HG03378 (cell line): ENCODE data around the gene HCK.

Source experiments
- ATAC-seq: cut with Tn5 transposase; IDR thresholded peaks from one replicate; pipeline ENCODE4 v1.9.1; 2021; ENCODE audit warnings: mild to moderate bottlenecking, moderate library complexity; ENCODE audit not compliant: unreplicated experiment

Gene HCK

DNA sequence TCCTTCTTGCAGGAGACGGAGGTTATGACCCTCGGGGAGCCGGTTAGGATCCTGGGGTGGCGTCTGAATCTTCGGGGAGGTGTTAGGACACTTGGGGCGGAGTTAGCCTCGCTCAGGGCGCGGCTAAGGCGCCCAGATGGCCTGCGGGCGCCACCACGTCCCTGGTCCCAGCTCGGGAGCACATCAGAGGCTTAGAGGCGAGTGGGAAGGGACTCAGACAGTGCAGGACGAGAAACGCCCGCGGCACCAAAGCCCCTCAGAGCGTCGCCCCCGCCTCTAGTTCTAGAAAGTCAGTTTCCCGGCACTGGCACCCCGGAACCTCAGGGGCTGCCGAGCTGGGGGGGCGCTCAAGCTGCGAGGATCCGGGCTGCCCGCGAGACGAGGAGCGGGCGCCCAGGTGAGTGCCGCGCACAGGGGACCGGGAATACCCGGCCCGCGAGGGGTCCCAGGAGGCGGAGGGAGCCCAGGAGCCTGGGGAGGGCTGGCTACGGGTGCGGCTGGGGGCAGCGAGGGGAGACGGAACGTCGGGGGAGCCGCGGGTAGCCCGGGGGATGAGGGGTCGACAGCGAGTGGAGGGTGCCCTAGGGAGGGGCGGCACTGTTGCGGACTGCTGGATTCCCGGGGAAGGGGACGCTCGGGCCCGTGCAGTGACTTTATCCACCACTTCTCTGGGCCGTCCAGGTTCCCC lies at the start of gene HCK:
Gene HCK, plus strand, starts transcription at position 153 of the 688 bp plus-strand sequence.
- no peak for ATAC-seq

DNA sequence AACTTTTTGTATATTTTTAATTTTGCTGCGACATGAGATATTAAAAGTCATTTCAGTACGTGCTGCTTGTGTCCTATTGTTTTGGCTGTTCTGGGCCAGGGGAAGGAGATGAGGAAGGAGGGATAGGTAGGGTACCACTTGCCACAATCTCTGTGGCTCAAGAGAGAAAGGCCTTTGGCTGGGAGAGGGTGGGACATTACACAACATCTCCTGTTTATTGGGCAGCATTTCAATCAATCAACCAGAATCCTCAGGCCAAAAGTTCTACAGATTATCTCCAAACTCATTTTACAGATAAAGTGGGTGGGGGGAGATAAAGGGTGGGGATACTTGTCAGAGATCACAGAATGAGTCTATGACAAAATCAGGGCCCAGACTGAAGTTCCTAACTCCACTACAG lies 48.7 kb upstream of the HCK start:
- no peak for ATAC-seq

DNA sequence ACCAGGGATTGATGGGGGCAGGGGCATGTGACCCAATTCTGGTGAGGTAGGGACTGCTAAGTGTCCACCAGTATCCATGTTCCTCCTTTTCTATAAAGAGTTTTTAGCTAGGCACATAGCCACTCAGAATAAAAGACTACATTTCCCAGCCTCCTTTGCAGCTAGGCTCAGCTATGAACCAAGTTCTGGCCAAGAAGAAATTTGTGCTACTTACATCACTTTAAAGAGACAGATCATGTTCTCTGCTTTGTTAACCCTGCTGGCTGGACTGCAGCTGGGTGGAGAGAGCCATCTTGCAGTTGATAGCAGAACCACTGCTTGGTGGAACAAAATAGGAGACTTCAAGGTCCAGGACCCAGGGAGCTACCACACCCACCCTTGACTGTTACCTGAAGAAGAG lies 47.1 kb upstream of the HCK start:
- no peak for ATAC-seq

DNA sequence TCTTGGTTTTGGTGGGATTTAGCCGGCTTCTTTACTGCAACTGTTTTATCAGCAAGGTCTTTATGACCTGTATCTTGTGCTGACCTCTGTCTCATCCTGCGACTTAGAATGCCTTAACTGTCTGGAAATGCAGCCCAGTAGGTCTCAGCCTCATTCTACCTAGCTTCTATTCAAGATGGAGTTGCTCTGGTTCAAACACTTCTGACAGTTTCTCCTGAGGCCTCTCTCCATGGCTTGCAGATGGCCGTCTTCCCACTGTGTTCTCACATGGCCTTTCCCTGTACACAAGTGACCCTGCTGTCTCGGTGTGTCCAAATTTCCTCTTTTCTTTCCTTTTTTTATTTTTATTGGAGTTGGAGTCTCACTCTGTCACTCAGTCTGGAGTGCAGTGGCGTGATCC lies 46.0 kb upstream of the HCK start:
- ATAC-seq: no peak

DNA sequence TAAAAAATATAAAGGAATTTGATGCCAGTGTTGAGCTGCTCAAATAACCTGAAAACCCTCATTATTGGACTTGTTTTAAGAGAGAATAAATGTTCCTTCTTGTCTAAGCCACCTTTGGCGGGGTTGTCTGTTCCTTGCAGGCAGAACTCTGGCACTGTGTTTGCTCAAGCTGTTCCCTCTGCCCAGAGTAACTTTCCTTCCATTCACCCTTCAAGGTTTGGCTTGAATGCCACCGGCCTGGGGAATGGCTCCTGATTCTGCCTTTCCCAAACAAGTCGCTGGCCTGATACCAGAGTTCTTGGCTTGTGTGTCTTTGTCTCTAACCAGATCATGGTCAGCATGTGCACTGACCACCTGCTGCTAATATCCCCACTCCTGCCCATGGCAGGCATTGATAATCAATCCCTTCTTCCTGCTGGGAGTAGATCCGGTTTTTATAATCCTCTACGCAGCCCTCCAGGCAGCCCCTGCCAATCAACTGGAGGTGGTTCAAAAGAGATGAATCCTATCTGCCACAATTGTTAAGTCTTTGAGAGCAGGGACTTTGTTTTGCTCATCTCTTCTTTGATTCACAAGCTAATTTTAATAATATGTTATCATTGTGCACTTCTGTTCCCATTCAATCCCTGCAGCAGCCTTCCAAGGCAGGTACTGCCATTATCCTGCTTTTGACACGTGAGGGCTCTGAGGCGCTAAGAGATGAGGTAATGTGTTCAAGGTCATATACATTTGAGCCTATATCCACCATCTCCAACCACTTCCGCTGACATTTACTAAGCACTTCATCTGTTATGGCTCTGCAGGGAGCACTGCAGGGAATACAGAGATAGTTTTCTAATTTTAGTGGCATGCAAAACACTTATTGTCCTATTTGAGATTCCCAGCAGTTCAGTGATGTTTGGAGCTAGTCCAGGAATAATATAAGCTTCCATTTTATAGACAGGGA lies 44.9 kb upstream of the HCK start:
- ATAC-seq: no peak

DNA sequence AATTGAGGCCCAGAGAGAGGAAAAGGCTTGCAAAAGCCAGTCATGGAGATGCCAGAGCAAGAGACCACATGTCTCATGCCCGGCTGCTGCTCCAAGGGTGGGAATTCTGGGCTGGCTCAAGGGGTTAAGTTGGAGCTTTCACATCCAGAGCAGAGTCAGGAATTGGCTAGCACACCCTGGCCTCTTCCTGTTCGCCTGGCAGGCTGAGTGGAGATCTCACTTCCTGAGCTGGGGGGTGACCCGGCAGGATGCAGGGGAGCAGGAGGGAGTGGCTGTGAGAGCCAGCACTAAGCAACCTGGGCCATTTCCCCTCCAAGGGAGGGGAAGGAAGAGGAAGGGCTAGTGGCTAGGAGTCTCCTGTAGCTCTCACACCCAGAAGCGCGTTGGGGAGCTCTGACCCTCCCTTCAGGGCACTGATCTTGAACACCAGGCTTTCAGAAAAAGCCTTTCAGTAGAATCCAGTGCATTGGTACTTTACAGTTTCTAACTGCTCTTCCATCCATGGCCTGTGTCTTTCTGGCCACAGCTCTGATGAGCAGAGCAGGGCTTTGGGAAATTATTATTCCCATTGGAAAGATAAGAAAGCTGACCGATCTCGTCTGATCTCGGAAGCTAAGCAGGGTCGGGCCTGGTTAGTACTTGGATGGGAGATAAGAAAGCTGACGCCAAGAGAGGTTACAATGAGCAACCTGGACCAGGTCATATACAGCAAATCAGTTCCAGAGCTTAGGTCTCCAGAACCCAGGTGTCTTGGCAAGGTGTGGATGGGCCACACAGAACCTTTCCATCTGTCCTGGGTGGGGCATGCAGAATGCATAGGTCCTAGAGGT lies 44.0 kb upstream of the HCK start:
- no peak for ATAC-seq

DNA sequence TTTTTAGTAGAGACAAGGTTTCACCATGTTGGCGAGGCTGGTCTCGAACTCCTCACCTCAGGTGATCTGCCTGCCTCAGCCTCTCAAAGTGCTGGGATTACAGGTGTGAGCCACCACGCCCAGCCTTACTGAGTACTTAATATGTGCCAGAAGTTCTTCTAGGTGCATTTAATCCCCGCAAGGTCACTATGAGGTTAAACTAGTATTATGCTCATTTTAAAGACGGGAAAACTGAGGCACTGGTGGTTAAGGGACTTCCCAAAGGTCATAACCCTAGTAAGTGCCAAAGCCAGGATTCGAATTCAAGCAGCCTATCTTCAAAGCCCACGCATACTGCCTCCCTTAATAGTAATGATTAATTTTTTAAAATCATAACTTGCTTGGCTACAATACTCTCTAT lies 42.5 kb upstream of the HCK start:
- no peak for ATAC-seq

DNA sequence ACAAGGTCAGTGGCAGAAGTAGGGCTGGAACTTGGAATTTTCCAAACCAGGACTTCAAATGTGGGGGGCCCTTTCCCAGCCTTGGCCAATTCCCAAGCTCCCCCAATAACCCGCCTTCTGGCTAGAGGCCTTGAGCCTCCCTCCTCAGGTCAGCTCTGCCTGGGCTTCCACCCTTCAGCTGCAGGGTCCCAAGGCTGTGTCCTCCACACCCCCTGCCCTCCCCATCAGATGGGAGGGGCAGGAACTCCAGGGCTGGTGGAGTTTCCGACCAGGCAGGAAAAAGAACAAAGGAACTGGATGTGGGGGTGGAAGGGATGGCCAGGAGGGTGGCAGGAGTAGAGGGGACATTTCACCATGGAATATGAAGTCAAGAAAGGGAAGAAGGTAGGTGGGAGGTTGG lies 41.9 kb upstream of the HCK start, which contains the start of gene CCM2L:
Gene CCM2L, plus strand, starts transcription at position 338 of the 400 bp plus-strand sequence. Its CDS starts 17 bp downstream, at position 355.
- no peak for ATAC-seq

DNA sequence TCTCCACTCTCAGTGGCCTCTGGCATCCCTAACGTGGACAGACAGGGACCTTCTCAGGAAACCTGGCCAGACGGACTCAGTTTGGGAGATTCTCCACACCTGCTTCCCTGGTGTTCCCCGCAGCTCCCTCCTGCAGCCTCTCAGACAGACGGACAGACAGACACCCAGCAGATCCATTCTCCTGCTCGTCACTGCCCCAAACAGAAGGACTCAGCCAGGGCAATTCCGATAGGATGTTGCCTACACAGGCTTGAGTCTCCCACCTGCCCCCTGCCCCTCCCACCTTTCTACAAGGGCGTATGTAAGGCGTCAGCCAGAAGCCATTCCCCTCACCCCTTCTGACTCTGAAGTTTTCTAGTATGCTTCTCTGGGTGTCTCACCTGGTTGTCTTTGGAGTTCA lies 41.4 kb upstream of the HCK start:
- no peak for ATAC-seq

DNA sequence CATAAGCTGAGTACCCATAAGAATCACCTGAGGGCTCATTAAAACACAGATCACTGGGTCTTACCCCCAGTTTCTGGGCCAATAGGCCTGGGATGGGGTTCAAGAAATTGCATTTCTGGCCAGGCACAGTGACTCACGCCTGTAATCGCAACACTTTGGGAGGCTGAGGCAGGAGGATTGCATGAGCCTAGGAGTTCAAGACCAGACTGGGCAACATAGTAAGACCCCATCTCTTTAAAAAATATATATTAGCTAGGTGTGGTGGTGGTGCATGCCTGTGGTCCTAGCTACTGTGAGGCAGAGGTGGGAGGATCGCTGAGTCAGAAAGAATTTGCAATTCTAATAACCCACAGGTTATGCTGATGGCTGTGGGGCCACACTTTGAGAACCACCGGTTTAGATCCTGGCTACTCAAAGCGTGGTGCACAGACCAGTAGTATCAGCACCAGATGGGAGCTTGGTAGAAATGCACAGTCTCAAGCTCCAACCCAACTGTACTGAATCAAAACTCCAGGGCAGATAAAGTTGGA lies 39.8 kb upstream of the HCK start:
- no peak for ATAC-seq

DNA sequence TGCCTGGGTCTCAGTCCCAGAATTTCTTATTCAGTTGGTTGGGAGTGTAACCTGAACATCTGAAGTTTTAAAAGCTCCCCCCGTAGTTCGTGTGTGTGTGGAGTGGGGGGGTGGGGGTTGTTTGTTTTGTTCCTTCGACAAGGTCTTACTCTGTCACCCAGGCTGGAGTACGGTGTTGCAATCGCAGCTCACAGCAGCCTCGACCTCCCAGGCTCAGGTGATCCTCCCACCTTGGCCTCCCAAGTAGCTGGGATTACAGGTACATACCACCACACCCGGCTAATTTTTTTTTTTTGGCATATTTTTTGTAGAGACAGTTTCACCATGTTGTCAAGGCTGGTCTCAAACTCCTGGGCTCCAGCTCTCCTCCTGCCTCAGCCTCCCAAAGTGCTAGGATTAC lies 38.7 kb upstream of the HCK start:
- ATAC-seq: no peak

DNA sequence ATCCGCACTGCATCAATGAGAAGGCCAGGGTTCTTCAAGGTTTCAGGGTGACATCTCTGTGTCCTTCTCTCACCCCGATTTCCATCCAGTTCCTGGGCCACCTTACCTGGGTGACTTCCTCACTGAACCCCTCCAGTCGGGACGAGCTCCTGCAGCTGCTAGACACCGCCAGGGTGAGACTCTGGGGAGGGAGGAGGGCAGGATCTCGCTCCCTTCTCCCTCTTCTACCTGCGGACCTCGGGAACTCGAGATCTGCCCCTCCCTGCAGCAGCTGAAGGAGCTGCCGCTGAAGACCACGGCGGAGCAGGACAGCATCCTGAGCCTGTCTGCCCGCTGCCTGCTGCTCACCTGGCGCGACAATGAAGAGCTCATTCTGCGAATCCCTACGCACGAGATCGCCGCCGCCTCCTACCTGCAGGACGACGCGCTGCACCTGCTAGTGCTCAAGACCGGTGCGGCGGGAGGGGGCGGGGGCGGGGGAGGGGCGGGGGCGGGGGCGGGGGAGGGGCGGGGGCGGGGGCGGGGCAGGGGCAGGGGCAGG lies 34.3 kb upstream of the HCK start:
- ATAC-seq: no peak

DNA sequence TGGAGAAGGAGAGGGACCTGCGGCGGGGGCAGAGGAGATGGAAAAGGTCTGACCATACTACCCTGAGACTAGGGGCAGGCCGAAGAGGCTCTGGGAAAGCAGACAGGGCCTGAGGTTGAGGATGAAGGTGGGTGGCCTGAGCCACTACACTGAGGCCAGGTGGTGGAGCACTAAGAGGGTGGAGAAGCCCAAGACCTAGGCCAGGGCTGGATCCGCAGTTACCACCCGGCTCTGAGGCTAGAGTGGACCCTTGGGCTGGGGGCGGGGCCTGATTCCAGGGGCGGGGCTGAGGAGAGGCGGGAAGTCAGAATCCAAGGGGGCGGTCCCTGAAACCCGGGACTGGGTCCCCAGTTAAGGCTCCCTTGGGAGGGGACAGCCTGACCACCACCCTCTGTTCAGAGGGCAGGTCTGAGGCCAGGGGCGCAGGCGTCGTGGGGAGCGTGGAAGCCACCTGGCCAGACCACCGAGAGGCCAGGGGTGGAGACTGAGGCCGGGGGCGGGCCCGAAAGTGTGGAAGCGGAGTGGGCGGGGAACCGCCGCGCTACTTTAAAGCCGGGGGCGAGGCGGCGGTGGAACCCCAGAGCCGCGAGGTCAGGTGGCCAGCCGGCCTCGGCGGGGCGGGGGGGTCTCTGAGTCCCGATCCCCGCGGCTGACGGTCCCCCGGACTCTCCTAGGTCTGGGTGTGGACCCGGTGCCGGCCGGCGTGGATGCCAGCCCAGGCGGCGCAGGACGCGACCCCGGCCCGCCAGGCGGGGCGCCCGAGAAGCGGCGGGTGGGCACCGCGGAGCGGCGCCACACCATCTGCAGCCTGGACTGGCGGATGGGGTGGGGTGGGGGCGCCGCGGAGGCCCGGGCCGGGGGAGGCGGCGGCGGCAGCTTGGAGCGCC lies 33.5 kb upstream of the HCK start:
- no peak for ATAC-seq

DNA sequence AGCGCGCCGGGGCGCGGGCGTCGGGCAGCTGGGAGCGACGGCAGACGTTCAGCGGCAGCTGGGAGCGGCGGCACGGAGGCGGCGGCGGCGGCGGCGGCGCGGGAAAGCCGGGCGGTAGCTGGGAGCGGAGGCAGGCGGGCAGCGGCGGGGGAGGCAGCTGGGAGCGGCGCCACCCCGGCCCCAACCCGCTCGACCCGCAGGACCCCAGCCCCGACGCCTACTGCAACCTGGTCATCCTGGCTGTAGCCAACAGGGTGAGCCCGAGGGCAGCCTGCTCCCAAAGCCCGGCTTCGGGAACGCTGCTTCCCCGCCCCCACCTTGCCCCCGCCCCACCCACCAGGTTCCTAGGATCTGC lies 32.9 kb upstream of the HCK start:
- no peak for ATAC-seq

DNA sequence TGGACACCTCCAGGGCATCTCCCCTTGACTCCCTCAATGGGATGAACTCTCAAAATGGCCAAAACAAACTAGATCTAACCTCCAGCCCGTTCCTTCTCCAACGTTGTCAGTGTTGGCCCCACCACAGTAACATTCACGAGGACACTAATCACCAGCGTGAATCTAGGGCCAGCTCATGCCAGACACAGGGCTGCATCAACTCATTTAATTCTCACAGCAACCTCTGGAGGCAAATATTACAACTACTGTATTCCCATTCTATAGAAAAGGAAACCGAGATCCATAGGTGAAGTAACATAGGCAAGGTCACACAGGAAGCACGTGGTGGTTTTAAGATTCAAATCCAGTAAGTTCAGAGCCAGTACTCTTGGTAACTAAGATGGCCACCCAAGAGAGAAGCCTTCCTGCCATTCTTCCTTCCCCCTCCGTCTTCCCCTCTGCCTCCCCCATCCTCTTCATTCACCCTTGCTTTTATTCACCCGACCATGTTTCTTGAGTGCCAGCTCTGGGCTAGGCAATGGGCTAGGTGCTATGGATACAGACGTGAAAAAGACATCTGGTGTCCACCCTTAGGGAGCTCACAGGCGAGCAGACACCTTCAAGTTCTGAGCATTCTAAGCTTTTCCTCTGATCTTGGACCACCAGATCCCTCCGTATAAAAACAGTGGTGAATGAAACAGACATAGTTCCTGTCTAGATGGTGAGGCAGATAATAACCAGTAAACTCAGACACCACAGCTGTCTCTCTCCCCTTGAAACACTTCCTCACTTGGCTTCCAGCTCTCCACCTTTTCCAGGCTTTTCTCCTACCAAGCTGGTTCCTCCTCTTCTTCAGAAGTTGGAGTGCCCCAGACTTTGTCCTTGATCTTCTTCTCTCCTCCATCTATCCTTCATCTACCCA lies 32.2 kb upstream of the HCK start:
- ATAC-seq: no peak

DNA sequence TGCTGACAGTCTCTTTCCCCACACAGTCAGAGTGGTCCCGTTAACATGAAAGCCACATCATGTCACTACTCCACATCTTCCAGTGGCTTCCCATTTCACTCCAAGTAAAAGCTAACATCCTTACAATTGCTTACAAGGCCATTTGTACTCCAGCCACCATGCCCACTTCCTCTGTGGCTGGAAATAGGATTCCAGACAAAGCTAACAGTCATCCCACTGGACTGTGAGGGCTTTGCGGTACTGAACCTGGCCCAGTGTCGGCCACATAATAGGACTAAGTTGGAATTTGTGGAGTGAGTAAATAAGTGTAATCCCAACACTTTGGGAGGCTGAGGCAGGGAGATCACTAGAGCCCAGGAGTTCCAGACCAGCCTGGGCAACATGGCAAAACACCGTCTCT lies 31.0 kb upstream of the HCK start:
- ATAC-seq: no peak

DNA sequence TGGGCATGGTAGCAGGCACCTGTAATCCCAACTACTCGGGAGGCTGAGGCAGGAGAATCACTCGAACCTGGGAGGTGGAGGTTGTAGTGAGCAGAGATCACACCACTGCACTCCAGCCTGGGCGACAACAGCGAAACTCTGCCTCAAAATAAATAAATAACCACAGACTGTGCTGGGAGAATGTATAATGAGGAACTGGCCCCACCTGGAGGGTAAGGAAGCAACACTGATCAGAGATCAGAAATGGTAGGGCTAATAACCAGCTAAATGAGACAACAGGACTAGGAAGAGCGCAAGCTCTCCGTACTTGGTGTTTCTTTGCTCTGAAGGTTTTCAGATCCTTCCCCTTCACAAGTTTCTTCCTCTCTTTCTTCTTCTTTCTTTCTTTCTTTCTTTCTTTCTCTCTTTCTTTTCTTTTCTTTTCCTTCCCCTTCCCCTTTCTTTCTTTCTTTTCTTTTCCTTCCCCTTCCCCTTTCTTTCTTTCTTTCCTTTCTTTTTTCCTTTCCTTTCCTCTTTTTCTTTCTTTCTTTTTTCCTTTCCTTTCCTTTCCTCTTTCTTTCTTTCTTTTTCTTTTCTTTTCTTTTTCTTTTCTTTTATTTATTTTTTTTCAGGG lies 27.3 kb upstream of the HCK start:
- no peak for ATAC-seq

DNA sequence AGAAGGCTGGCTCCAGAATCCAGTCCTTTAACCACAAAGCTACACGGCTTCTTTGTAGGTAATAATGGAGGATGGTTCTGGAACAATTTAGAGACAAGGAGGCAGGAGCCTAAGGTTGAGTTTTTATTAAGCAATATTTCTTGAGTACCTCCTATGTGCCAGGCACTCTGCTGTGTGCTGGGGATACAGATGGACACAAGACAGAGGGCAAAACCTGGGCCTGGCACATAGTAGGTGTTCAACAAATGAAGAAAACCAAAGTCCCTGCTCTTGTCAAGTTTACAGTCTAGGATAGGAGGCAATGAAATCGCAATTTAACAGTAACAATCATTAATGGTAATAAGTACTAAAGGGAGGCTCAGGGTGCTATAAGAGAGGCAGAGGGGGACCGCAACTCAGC lies 24.4 kb upstream of the HCK start:
- no peak for ATAC-seq
